HG03460 (cell line): ENCODE results near the gene FZD10.

Source experiments
- ATAC-seq: cut with Tn5 transposase; IDR thresholded peaks from one replicate; pipeline ENCODE4 v1.9.1; 2021; ENCODE audit not compliant: unreplicated experiment

FZD10 gene

GRCh38 chr12:130177635-130178242 is 15.5 kb downstream of the FZD10 start:
- no peak for ATAC-seq

- ATAC-seq, result no peak
These were observed 16.0 kb downstream of the FZD10 start for GRCh38 chr12:130178282-130178681.

DNA sequence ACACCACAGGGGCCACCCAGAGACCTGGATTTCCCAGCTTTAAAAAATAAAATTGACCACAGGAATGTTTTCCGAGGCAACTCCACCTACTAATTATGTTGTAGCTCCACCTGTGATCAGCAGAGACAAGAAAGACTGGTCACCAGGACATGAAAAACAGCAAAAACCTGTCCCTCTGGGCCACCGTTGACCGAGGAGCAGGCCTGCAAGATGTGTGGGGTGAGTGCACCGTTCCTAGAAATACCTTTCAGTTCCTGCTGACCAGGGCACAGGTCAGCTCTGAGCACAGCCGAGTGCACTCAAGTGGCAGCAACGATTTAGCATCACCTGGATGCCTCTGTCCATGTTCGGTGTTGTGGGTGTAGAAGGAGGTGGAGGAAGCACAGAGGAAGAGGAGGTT is 16.9 kb downstream of the FZD10 start:
- ATAC-seq, result no peak

DNA sequence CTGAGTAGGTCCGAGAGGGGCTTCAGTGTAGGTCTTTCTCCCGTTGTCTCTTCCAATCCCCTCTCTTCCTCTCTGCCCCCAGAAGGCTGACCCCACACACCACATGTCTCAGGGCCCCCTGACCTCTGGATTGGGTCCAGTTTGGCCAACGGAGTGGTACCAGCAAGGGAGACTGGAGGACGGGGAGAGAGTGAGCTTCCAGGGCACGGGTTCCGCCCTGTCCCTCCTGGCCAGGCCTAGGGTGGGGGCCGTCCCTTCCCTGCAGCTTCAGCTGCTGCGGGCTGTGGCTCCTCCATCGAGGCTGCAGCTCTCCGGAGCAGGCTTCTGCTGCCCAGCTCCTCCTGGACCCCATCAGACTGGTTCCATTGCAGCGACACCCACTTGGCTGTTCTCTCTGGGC is 17.4 kb downstream of the FZD10 start:
- ATAC-seq, result no peak

DNA sequence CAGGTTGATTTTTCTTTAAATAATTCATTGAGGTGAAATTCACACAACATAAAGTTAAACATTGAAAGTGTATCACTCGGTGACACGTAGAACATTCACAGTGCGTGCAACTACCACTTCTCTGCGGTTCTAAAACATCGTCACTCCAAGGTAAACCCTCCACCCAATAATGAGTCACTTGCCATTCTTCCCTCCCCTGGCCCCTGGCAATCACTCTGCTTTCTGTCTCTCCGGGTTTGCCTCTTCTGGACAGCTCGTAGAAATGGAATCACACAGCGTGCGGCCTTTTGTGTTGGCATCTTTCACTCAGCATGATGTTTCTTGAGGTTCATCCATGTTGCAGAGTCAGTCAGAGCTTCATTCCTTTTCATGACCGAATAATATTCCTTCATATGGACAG is 18.9 kb downstream of the FZD10 start:
- no peak for ATAC-seq

- no peak for ATAC-seq
These were observed 21.5 kb downstream of the FZD10 start for GRCh38 chr12:130183585-130184370.

- no peak for ATAC-seq
These were observed 22.3 kb downstream of the FZD10 start for GRCh38 chr12:130184404-130185090.

DNA sequence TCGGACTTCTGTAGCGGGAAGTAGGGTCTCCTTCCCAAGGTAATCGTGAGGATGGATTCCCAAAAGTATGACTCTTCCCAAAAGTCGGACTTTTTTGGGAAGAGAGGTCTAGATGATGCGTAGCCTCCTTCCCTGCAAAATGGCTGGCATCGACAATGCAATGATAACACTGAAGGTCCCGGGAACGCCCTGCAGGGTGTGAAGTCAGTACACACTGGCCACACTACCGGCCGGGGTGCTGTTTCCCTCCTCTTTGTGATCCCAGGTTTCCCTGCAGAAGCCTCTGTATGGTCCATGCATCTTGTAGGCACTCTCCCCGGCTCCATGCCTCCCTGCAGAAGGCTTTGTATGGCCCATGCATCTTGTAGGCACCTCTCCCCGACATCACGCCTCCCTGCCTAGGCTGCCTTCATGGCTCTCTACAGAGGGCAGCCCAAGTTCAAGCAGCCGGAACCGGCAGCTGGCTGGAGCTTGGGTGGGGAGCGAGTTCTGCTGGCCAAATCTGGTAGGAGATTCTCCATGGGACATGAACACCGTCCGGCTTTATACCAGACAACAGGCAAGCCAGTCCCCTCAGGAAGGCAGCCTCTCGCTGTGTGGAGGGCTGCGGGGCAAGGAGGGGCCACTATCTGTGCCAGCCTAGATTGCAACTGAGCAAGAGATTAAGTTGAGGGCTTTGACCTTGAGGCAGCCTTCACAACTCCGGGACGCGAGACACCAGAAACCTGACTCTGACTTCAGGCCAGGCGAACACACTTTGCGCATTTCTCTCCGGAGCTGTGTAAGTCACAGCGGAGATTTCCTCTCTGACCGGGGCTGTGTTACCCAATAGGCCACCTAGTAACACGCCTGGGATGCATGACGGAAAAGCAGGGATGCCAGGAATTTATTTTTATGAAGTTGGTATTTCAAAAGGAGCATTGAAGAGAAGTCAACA is 23.5 kb downstream of the FZD10 start:
- ATAC-seq, result no peak

DNA sequence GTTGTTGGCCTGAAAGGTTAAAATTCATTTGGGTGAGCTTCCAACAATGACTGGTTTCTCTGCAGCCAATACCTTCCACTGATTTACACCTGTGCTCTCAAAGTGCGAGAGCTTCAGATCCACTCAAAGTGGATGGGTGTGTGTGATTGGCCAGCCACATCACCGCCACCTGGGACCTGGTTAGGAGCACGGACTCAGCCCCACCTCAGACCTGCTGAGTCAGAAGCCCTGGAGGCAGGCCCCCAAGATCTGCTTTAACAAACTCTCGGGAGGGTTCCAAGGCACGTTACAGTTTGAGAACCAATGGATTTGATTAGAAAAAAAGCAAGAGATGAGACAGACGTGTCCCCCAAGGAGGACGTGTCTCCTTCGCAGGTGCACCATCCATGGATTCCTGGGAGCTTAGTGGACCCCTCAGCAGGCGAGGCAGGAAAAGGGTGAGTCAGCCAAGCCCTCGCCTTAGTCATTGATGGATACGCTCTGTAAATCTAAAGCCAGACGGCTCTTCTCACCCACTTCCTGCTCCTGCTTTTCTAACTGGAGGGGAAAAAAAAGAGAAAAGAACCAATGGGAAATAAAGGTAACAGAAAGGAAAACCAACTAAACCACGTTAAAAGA is 24.5 kb downstream of the FZD10 start:
- no peak for ATAC-seq

DNA sequence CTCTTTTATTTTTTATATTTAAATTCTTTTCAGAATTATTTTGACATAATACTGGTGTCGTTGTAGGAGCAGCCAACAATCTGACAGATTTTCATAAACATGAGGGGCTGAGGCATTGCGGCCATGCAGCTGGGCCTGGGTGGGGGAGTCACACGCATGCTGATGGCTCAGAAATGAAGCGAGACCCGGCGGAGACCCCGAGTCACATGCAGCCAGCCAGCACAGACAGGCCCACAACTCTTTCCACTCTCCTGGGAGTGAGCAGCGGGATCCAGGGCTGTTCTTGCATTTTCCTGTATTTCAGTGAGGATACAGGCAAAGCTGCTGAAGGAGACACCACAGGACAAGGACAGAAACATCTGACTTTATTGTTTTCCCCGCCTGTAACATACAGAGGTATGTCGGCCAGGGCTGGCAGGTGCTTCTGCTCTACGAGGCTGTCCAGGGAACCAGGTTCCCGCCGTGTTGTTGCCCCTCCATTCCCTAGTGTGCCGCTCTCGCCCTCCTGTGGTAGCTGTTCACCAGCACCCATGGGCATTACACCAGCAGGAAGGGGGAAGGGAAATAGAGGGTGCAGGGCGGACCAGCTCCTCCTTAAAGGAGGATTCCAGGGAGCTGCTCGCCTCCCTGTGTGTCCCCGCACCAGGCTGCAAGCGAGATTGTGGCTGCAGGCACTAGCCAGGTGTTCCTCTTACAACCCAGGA is 30.5 kb downstream of the FZD10 start:
- no peak for ATAC-seq

DNA sequence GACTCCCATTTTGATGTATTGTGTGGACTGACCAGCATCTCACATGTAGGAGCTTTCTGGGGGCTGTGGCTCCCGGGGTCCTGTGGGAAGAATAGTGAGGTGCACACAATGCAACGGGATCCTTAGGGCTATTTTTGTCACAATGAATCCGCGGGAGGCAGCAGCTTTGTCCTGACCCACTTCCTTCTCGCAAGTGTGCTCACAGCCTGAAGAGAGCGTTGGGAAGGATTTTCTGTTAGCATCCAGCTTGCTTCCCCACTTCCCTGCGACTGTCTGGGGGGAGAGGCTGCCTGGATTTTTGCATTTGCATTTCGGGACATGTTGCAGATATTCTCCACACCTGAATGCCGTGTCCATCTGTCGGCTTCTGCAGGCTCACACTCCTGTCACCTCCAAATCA is 31.9 kb downstream of the FZD10 start:
- ATAC-seq, result no peak

- no peak for ATAC-seq
These were observed 33.1 kb downstream of the FZD10 start for GRCh38 chr12:130195369-130195768.

DNA sequence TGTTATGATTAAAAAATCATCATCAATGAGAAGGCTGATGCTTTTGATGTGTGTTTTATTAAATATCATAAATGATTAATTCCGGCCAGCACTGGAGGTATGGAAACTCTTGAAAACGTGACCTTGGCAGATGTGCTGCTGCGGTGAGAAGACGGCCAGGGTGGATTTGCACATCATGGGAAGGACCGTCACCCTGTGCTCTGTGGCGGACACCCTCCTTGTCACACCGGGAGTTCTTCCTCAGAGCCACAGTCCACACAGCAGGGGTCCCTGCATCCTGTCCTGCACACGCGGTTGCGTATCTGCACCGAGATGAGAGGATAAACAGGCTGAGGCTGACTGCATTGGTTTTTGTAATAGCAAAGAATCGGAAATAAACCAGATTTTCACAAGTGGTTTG is 33.5 kb downstream of the FZD10 start:
- no peak for ATAC-seq

GRCh38 chr12:130196827-130197226 is 34.6 kb downstream of the FZD10 start:
- ATAC-seq, result no peak

DNA sequence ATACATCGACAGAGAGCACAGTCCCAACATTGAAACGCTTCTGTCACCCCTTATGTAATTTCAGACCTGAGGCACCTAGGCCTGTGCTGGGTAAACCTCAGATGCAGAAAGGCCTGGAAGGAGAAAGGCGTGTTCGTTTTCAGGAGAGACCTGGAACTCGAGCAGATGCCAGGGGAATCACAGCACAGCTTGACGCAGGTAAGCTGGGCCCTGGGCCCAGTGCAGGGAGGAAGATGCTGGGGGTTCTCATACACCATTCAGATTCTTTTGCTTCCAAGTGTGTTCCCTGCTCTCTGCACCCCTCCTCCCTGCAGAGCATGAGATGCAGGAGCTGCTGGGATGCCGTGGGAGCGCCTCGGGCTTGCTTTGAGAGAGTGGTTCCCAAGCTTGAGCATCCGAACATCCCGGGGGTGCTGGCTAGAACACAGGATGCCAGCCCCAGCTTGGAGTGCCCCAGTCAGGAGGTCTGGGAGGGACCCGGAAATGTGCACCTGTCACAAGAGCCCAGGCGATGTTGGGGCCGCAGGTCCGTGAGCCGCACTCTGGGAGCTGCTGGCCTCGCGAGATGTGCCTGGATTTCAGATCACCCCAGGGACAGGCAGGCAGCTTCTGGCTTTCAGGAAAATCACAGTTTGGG is 35.9 kb downstream of the FZD10 start:
- no peak for ATAC-seq

GRCh38 chr12:130198663-130199060 is 36.4 kb downstream of the FZD10 start:
- no peak for ATAC-seq

DNA sequence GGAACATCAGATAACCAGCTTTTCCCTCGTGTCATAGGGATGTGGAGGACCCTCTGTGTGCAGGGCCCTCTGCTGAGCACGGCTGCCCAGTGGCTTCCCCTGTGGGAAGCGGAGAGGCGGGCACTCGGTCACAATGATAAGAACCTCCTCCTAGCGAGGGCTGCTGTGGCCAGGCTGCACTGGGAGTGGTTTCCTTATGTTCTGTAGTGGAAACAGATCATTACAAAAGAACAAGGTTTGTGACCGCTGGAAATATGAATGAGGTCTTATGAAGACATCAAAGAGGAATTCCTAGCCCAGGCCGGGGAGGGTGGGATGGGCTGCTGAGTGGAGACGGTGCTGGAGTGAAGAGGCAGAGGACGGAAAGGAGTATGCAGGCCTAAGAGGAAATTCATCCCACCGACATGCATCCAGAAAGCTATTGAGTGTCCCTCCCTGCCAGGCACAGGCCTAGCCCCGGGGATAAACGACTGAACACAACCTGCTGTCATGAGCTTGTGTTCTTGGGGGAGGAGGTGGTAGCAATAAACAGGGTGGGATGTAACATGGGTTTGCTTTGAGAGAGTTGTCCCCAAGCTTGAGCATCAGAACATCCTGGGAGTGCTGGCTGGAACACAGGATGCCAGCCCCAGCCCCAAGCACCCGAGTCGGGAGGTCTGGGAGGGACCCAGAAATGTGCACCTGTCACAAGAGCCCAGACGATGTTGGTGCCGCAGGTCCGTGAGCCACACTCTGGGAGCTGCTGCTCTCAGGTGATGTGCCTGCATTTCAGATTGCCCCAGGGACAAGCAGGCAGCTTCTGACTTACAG is 37.5 kb downstream of the FZD10 start:
- no peak for ATAC-seq

GRCh38 chr12:130200445-130200844 is 38.2 kb downstream of the FZD10 start:
- ATAC-seq, result no peak

DNA sequence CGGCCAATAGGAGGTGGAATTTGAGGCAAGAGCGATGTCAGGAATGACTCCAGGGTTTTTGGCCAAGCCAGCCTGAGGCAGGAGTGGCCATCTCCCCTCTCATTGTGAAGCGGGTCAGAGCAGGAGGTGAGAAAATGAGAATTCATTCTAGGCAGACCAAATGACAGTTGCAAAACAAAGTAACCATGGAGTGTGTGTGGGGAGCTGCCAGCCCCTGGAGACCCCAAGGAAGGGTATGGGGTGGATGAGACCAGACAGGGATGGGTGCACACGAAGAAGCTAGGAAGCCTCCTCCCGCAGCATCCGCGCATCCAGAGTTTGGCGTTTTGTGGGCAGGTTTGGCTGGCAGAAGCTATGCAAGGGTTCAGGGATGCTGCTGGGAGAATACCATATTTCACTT is 38.8 kb downstream of the FZD10 start:
- no peak for ATAC-seq
